ENCODE measurements around the gene TUFM.
"Not testable (repeated sequence)": the region's sequence is repeated elsewhere in the genome, so short reads cannot be mapped to it uniquely, and the experiment has no call there.

The TUFM gene

GRCh38 chr16:28875134-28876018 lies 29.2 kb upstream of the TUFM start:
- no peak for DNase-seq

- DNase-seq, result no peak
Measured at GRCh38 chr16:28874406-28874805, 28.3 kb upstream of the TUFM start.

- DNase-seq, result no peak
Measured at GRCh38 chr16:28873543-28874201, 27.5 kb upstream of the TUFM start.

GRCh38 chr16:28872952-28873351 lies 26.8 kb upstream of the TUFM start:
- DNase-seq, result no peak

- DNase-seq, result no peak
Measured at GRCh38 chr16:28869201-28869600, 23.1 kb upstream of the TUFM start.

- DNase-seq, result not testable (repeated sequence)
Measured at GRCh38 chr16:28867646-28868045, 21.5 kb upstream of the TUFM start.

- no peak for DNase-seq
Measured at GRCh38 chr16:28867241-28867640, 21.1 kb upstream of the TUFM start.

- no peak for DNase-seq
Measured at GRCh38 chr16:28866454-28866804, 20.3 kb upstream of the TUFM start.

GRCh38 chr16:28865722-28866453 lies 19.7 kb upstream of the TUFM start:
- DNase-seq, result no peak

- DNase-seq, result no peak
Measured at GRCh38 chr16:28865001-28865688, 19.0 kb upstream of the TUFM start.

- no peak for DNase-seq
Measured at GRCh38 chr16:28863929-28864793, 18.0 kb upstream of the TUFM start.

- no peak for DNase-seq
Measured at GRCh38 chr16:28859326-28859725, 13.2 kb upstream of the TUFM start.

- DNase-seq, result no peak
Measured at GRCh38 chr16:28858421-28858820, 12.3 kb upstream of the TUFM start.

GRCh38 chr16:28846933-28847273 lies 755 bp upstream of the TUFM start:
- DNase-seq, result no peak

GRCh38 chr16:28845761-28846079 lies 428 bp downstream of the TUFM start:
- DNase-seq, result no peak

GRCh38 chr16:28845293-28845692 lies 855 bp downstream of the TUFM start:
- DNase-seq, result no peak

- no peak for DNase-seq
Measured at GRCh38 chr16:28844226-28844885, 1.8 kb downstream of the TUFM start.

GRCh38 chr16:28843766-28844165 lies 2.4 kb downstream of the TUFM start:
- no peak for DNase-seq

GRCh38 chr16:28842696-28843095 lies 3.5 kb downstream of the TUFM start:
- DNase-seq, result no peak

GRCh38 chr16:28839899-28840298 lies 6.2 kb downstream of the TUFM start:
- no peak for DNase-seq

GRCh38 chr16:28839004-28839639 lies 7.0 kb downstream of the TUFM start:
- DNase-seq, result no peak

Data from NCI-H446 (cell line).